ENCODE data around the gene AHDC1. TPM values are rescaled to one million over a fixed set of nuclear protein-coding genes. Genes with fewer than 3 reads are reported as not detected.

Gene AHDC1
- total and polyA plus RNA-seq, 2 of the 13 experiments (the other 11 are each of a cell fraction or from before 2014, with no cell fraction given): 1.0 to 2.7 TPM

GRCh38 chr1:27523337-27524020 is 80.5 kb downstream of the AHDC1 start:
- Histone ChIP-seq H4K20me1 (ENCODE audit: insufficient read depth, low read length) (no peaks in the 10 kb centered on the region), H3K4me2 (ENCODE audit: low read depth, low read length) (peak overlapping the region; percentile 95), H3K9ac (ENCODE audit: insufficient read depth, low read depth, low read length) (peak overlapping the region; percentile 55; the same call in 1 of the 2 replicates), H3K27me3 (ENCODE audit: control insufficient read depth in 1 of 2, insufficient read depth in 2 of 2, low read length in 2 of 2) (no peaks in the 10 kb centered on the region), H3K27ac (ENCODE audit: extremely low read length, insufficient read depth, low read length) (peak overlapping the region; percentile 57), H3K4me1 (ENCODE audit: insufficient read depth, low read length) (peaks cover 96% of the 10 kb centered on the region), H3K4me3 (replicated peaks in 1 of 3; ENCODE audit: insufficient read depth in 1 of 3, low read depth in 2 of 3, low read length in 3 of 3) (no peak overlapping the region; a peak in 1 of 6 replicates), H2AFZ (ENCODE audit: low read length) (peak overlapping the region; percentile 1), H3K36me3 (replicated peaks in 1 of 2; ENCODE audit: control insufficient read depth in 1 of 2, insufficient read depth in 2 of 2, low read length in 2 of 2) (no peaks in the 10 kb centered on the region), H3K79me2 (ENCODE audit: insufficient read depth, low read length) (no peaks in the 10 kb centered on the region), H3K9me3 (ENCODE audit: low read length) (no peaks in the 10 kb centered on the region)
- ChIA-PET POLR2A (interaction anchor here (0.9 to 2.7 kb wide), 6 partner anchors 9 to 84 kb away, joined by 4 to 10 read pairs (median 7); partner anchors contain the start of gene WASF2), CTCF (ENCODE audit: low intra/inter-chr PET ratio, low total read pairs) (interaction anchor here (2.3 kb wide), 1 partner anchor 83 kb away, joined by 7 read pairs; no protein-coding TSS in a partner anchor)
- BruUV-seq (replicated peaks): no TSS peak
- DNase-seq (ENCODE audit: low spot score) (no peak), FAIRE-seq (no peak), ATAC-seq (no peak)
- in situ Hi-C loops (cut with HindIII; ENCODE audit: extremely low pct_ligation_motif_present, low pct_unique_long_range_greater_than_20kb): no loop called here
- intact Hi-C loops (cut with micrococcal nuclease; ENCODE audit: unreplicated experiment): no loop called here
- WGBS (ENCODE audit: low lambda C conversion rate): 75% methylated on average over 7 of the region's 8 CpGs
- TF ChIP-seq ZNF713 (CRISPR knock-in tag; IDR thresholded peaks at IDR 0.05) (no peak), HOXD1 (CRISPR knock-in tag; IDR thresholded peaks at IDR 0.05) (no peak), MZF1 (CRISPR knock-in tag; IDR thresholded peaks at IDR 0.05; ENCODE audit: borderline replicate concordance) (no peak), KMT2A (CRISPR knock-in tag; IDR thresholded peaks at IDR 0.05) (0 out of 2 replicates have a peak, but pooled peaks have one; percentile 8), EP300 (IDR thresholded peaks at IDR 0.05; ENCODE audit: low read depth in 2 of 2, low read length in 2 of 2) (no peak), EP300 (CRISPR knock-in tag; IDR thresholded peaks at IDR 0.05; ENCODE audit: borderline replicate concordance) (0 out of 2 replicates have a peak, but pooled peaks have one; percentile 1), ERF (CRISPR knock-in tag; IDR thresholded peaks at IDR 0.05) (0 out of 2 replicates have a peak, but pooled peaks have one; percentile 0), ZNF253 (CRISPR knock-in tag; IDR thresholded peaks at IDR 0.05; ENCODE audit: borderline replicate concordance) (no peak), ZNF275 (CRISPR knock-in tag; IDR thresholded peaks at IDR 0.05; ENCODE audit: borderline replicate concordance) (no peak), DMTF1 (CRISPR knock-in tag; IDR thresholded peaks at IDR 0.05) (no peak), TERF1 (CRISPR knock-in tag; IDR thresholded peaks at IDR 0.05) (no peak)
- TF ChIP-seq, protein P1, sequence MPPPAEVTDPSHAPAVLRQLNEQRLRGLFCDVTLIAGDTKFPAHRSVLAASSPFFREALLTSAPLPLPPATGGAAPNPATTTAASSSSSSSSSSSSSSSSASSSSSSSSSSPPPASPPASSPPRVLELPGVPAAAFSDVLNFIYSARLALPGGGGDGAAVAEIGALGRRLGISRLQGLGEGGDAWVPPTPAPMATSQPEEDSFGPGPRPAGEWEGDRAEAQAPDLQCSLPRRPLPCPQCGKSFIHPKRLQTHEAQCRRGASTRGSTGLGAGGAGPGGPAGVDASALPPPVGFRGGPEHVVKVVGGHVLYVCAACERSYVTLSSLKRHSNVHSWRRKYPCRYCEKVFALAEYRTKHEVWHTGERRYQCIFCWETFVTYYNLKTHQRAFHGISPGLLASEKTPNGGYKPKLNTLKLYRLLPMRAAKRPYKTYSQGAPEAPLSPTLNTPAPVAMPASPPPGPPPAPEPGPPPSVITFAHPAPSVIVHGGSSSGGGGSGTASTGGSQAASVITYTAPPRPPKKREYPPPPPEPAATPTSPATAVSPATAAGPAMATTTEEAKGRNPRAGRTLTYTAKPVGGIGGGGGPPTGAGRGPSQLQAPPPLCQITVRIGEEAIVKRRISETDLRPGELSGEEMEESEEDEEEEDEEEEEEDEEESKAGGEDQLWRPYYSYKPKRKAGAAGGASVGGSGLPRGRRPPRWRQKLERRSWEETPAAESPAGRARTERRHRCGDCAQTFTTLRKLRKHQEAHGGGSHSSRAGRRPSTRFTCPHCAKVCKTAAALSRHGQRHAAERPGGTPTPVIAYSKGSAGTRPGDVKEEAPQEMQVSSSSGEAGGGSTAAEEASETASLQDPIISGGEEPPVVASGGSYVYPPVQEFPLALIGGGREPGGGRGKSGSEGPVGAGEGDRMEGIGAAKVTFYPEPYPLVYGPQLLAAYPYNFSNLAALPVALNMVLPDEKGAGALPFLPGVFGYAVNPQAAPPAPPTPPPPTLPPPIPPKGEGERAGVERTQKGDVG (CRISPR knock-in tag; IDR thresholded peaks at IDR 0.05; ENCODE audit: borderline replicate concordance): no peak
- TF ChIP-seq, protein P2, sequence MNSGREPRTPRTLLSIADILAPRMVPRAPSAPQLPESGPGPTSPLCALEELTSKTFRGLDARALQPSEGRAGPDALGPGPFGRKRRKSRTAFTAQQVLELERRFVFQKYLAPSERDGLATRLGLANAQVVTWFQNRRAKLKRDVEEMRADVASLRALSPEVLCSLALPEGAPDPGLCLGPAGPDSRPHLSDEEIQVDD (CRISPR knock-in tag; IDR thresholded peaks at IDR 0.05; ENCODE audit: borderline replicate concordance): no peak
- TF ChIP-seq, protein P3, sequence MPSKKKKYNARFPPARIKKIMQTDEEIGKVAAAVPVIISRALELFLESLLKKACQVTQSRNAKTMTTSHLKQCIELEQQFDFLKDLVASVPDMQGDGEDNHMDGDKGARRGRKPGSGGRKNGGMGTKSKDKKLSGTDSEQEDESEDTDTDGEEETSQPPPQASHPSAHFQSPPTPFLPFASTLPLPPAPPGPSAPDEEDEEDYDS (CRISPR knock-in tag; IDR thresholded peaks at IDR 0.05): no peak

All from HepG2 (cell line).